Type B pancreatic cell (in vitro differentiated cells): ENCODE data around the gene BIRC3. TPM values are rescaled to one million over a fixed set of nuclear protein-coding genes. Genes with fewer than 3 reads are reported as not detected.
A peak's percentile ranks its signal among the peaks of the same experiment; 100 is the strongest.

Experiments
- DNase-seq: peaks from one replicate; pipeline ENCODE4 v3.0.0; 2021; ENCODE audit warnings: mixed read lengths; ENCODE audit not compliant: unreplicated experiment; ENCODE audit errors: extremely low spot score
- H3K27ac Mint-ChIP-seq: 2 replicates; pipeline ENCODE4 v1.8.0; 2021; ENCODE audit warnings: mild to moderate bottlenecking, mixed read lengths
- H3K27me3 Mint-ChIP-seq: 2 replicates; pipeline ENCODE4 v1.8.0; 2021; ENCODE audit warnings: mixed read lengths
- H3K36me3 Mint-ChIP-seq: 2 replicates; pipeline ENCODE4 v1.8.0; 2021; ENCODE audit warnings: mixed read lengths
- H3K4me1 Mint-ChIP-seq: one replicate; pipeline ENCODE4 v1.8.0; 2021; ENCODE audit warnings: mixed read lengths; ENCODE audit not compliant: unreplicated experiment
- H3K4me3 Mint-ChIP-seq: 2 replicates; pipeline ENCODE4 v1.8.0; 2021; ENCODE audit warnings: mild to moderate bottlenecking, mixed read lengths
- H3K9me3 Mint-ChIP-seq: 2 replicates; pipeline ENCODE4 v1.8.0; 2021; ENCODE audit warnings: mixed read lengths
- CTCF ChIP-seq: fragments of 200-600 bp; sonication (generic); conservative IDR thresholded peaks from 2 replicates; pipeline ENCODE4 v1.5.0; 2021; ENCODE audit warnings: antibody characterized with exemption, mild to moderate bottlenecking
- total RNA-seq: library from RNA; stranded (reverse); gene quantifications from 2 replicates; pipeline ENCODE4 v1.2.1, GENCODE V29; 2021; ENCODE audit warnings: low replicate concordance

Gene BIRC3
- total RNA-seq, 1 donor from 2014 or later, result 2.3 TPM

- Mint-ChIP-seq H3K36me3 (peaks cover 4% of the 10 kb centered on the region), H3K4me3 (no peak overlapping the region), H3K27ac (peak overlapping the region; percentile 38), H3K27me3 (no peaks in the 10 kb centered on the region), H3K9me3 (no peaks in the 10 kb centered on the region), H3K4me1 (peaks cover 36% of the 10 kb centered on the region)
- DNase-seq, result no peak
- TF ChIP-seq CTCF, result no peak
These were observed 36.9 kb upstream of the BIRC3 start for GRCh38 chr11:102280245-102280833.

GRCh38 chr11:102283116-102283485 is 34.2 kb upstream of the BIRC3 start:
- H3K4me1 Mint-ChIP-seq, result peaks cover 28% of the 10 kb centered on the region
- H3K9me3 Mint-ChIP-seq, result no peaks in the 10 kb centered on the region
- no peak for TF ChIP-seq CTCF
- H3K27me3 Mint-ChIP-seq, result no peaks in the 10 kb centered on the region
- H3K4me3 Mint-ChIP-seq, result no peak overlapping the region
- DNase-seq, result no peak
- no peak overlapping the region for H3K27ac Mint-ChIP-seq
- peaks cover 3% of the 10 kb centered on the region for H3K36me3 Mint-ChIP-seq

- Mint-ChIP-seq H3K4me1 (peaks cover 32% of the 10 kb centered on the region), H3K36me3 (peaks cover 3% of the 10 kb centered on the region), H3K27me3 (no peaks in the 10 kb centered on the region), H3K27ac (peak overlapping the region; percentile 19), H3K4me3 (no peak overlapping the region), H3K9me3 (no peaks in the 10 kb centered on the region)
- TF ChIP-seq CTCF, result no peak
- no peak for DNase-seq
These were observed 33.3 kb upstream of the BIRC3 start for GRCh38 chr11:102284008-102284407.

GRCh38 chr11:102286292-102286691 is 31.0 kb upstream of the BIRC3 start:
- Mint-ChIP-seq H3K36me3 (peaks cover 3% of the 10 kb centered on the region), H3K4me3 (peak overlapping the region; percentile 71), H3K4me1 (peaks cover 17% of the 10 kb centered on the region), H3K9me3 (no peaks in the 10 kb centered on the region), H3K27ac (peak overlapping the region; percentile 91), H3K27me3 (no peaks in the 10 kb centered on the region)
- no peak for TF ChIP-seq CTCF
- no peak for DNase-seq

GRCh38 chr11:102287964-102288724 is 29.1 kb upstream of the BIRC3 start:
- H3K9me3 Mint-ChIP-seq, result no peaks in the 10 kb centered on the region
- peak overlapping the region; percentile 87 for H3K27ac Mint-ChIP-seq
- no peak for DNase-seq
- H3K36me3 Mint-ChIP-seq, result peaks cover 3% of the 10 kb centered on the region
- peak; percentile 88 for TF ChIP-seq CTCF
- H3K27me3 Mint-ChIP-seq, result no peaks in the 10 kb centered on the region
- H3K4me3 Mint-ChIP-seq, result peak overlapping the region; percentile 70
- H3K4me1 Mint-ChIP-seq, result peaks cover 17% of the 10 kb centered on the region
